Myocyte (in vitro differentiated cells): ENCODE results near the gene ACP3. TPM values are rescaled to one million over a fixed set of nuclear protein-coding genes. Genes with fewer than 3 reads are reported as not detected.

Source experiments
- DNase-seq: peaks from one replicate; pipeline ENCODE4 v3.0.0-alpha.2; 2012; ENCODE audit warnings: low read depth
- total RNA-seq: library from RNA; depleted of rRNA; stranded (reverse); fragments of >200 nt; gene quantifications from 2 replicates; pipeline ENCODE4 v1.2.3, GENCODE V29; 2014

Gene ACP3
- total RNA-seq, 1 donor from 2014 or later, result 0.32 TPM

- DNase-seq, result no peak
Measured at GRCh38 chr3:132311841-132312240, 5.4 kb upstream of the ACP3 start.

- DNase-seq, result no peak
Measured at GRCh38 chr3:132315851-132316250, 1.4 kb upstream of the ACP3 start.

- DNase-seq, result no peak
Measured at GRCh38 chr3:132318451-132318850, 1.2 kb downstream of the ACP3 start.

GRCh38 chr3:132321304-132321703 lies 4.1 kb downstream of the ACP3 start:
- DNase-seq, result no peak

DNA sequence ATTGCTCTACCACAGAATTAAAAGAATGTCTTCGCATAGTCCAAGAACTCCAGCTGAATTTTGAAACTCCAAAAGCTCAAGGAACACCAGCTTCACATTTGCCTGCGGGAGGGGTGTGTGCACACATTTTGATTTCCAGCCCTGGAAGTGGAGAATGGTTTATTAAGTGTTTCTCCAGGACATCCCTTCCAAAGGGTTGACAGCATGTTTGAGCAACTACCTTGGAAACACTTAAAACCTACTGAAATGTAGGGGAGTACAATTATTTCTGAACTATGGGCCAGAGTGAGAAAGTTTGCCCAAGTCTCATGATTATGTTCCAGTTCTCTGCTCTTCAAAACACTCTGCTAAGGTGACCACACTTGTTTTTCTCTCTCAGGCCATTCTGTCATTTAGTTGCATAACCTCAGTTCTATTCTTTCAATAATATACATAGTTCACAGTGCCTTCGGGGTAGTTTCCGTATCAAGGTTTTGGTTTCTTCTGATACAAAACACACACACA lies 7.9 kb downstream of the ACP3 start:
- no peak for DNase-seq

- DNase-seq, result no peak
Measured at GRCh38 chr3:132325634-132326033, 8.4 kb downstream of the ACP3 start.

DNA sequence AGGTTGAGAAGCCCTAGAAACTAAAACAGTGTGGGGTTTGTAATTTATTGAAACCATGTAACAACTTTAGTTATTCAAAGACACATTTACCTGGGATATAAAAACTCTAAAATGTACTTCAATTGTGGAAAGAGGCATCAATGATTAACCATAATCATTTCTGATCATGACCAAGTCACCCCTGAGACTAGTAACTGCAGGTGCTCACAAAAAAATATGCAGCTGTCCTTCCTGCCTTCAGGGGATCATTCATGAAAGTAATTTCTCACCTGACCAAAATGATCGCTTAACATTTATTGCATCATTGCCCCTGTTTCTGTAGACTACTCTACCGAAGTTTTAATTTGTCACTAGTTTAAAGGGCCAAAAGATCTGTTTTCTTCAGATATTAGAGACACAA lies 9.0 kb downstream of the ACP3 start:
- DNase-seq, result no peak

- DNase-seq, result no peak
Measured at GRCh38 chr3:132332082-132332481, 14.9 kb downstream of the ACP3 start.

DNA sequence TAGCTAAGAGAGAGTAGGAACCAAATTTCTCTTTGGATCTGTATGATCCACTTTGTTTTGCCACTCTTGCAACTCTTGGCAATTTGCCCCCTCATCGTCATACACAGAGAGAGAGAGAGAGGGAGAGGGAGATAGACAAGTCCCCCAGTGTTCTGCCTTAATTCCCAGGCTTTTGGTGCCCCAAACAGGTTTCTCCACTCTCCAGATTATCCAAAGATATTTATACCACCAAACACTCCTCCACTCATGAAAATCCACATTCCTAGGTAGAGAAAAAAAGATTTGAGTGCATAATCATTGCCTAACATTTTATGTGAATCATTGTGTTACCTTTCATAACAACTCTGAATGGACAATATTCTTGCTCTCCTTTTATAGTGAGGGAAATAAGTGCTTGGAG lies 15.3 kb downstream of the ACP3 start:
- DNase-seq, result no peak

DNA sequence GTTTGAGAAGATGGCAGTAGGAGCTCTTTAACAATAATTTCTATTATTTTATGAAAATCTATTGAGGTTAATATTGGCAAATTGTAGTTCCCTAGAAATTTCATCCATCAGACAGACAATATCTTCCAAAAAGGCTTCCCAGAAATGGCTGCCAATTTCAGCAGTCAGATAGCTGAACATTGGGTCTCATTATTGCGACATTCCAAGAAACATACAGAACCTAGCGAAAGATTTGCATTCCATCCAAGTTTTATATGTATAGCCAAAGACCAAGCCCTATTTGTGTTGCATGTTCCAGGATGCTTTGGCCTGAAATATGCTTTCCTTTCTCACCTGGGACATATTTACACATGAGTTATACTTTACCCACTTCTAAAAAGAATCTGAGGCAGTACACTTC lies 24.5 kb downstream of the ACP3 start:
- no peak for DNase-seq

DNA sequence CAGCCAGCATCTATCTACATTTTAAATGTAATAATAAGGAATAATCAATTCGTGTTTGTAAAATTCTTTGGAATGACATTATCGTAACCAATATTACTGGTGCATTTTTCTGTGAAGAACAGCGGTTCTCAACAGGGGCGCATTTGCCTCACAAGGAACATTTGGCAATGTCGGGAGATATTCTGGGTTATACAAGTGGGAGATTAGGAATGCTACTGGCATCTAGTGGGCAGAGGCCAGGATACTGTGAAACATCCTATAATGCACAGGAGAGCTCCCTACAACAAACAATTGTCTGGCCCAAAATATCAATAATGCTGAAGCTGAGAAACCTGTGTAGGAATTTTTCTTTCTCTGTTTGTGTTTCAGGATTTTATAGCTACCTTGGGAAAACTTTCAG lies 25.0 kb downstream of the ACP3 start:
- no peak for DNase-seq

DNA sequence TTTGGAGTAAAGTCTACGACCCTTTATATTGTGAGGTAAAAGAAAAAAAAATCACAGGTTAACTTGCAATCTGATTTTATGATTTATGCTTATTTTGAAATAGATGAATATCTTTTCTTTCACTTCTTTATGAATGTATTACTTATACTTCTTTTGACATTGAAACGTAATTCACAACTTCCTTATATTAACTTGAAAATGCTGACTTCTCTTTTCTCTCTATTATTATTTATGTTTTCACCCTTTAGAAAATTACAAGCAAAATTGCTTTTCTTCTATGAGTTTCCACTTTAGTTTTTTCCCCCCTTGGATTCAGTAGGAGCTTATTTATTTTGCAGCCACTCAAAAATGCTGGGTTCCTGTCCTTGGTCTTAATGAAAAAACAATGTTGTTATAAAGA lies 25.4 kb downstream of the ACP3 start:
- no peak for DNase-seq

GRCh38 chr3:132343018-132343612 lies 25.9 kb downstream of the ACP3 start:
- DNase-seq, result peak; percentile 55

GRCh38 chr3:132344666-132345280 lies 27.6 kb downstream of the ACP3 start:
- DNase-seq, result no peak

DNA sequence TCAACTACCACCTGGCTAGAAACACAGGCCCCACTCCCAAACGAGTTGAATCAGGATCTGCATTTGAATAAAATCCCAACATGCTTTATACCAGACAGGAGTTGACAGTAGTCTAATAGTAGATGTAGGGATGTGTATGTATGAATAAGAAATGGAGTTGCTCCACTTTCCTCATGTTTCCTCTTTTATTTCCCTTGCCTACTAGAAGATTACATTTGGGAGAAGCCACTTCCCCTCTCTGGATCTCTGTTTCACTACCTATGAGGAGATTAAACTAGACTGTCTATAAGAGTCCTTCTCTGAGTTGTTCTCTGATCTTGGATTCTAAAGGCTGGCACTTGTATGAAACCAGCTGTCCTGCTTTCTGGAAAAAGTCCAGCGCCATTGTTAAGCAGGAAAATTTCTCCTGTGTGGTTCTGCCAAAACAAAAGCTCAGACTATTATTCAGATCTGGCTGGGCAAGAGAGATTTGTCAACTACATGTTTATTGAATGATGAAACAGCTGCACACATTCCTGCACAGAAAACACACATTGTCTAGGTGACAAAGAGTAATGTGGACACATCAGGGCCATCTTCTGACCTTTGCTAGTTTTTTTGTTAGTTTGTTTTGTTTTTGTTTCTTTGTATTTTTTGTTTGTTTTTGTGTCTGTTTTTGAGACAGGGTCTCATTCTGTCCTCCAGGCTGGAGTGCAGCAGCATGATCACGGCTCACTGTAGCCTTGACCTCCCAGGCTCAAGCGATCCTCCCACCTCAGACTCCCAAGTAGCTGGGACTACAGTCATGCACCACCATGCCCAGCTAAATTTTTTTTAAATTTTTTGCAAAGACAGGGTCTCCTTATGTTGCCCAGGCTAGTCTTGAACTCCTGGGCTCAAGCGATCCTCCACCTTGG lies 29.9 kb downstream of the ACP3 start:
- peak; percentile 92 for DNase-seq

DNA sequence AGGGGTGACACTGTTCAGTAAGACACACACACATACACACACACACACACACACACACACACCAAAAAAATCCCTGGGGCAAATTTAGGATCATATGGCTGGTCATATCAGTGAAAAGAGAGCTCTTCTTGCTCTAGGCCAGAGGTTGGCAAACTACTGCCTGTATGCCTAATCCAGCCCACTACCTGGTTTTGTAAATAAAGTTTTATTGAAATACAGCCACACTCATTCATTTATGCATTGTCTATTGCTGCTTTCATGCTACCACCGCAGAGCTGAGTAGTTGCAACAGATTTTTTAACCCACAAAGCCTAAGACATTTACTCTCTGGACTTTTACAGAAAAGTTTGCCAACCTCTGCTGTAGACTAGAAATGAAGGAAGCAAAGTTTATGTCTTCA lies 30.6 kb downstream of the ACP3 start:
- no peak for DNase-seq

DNA sequence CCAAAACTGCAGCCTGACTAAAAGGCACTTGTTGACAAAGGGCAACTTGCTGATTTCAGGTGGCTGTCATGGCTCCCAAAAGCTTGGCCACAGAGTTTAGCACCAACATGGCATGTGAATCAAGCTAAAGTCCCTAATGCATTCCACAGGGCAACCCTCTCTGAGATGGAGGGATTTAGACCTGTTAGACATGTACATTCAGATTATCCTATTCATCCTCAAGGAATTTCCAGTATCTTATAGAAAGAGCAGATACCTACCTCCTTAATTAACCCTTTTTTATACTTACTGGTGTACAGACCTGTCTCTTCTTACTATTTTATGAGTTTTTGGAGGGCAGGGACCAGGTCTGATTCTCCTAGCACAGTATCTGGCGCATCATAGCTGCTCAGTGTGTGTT lies 31.3 kb downstream of the ACP3 start:
- DNase-seq, result no peak

DNA sequence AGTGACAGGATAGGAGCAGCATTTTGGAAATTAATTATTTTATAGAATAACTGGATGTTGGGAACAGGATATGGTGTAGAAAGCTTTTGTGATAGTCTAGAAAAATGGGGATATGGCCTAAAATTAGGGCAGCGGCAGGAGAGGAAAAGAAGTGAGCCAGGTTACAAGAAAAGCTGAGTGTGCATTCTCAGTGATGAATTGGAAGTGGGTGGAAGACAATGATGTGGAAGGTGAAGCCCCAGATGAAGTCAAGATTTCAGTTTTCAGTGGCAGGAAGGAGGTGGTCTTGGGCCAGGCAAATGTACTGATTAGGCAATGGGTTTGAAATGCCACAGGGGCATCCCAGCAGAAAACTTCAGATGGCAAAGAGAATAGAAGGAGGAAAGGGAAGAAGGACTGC lies 33.6 kb downstream of the ACP3 start:
- no peak for DNase-seq

- DNase-seq, result no peak
Measured at GRCh38 chr3:132351222-132351806, 34.1 kb downstream of the ACP3 start.

- peak; percentile 79 for DNase-seq
Measured at GRCh38 chr3:132352556-132353143, 35.4 kb downstream of the ACP3 start.

GRCh38 chr3:132354916-132355702 lies 37.9 kb downstream of the ACP3 start:
- DNase-seq, result no peak
